Measurements from ENCODE around the gene UHRF2.

- TF ChIP-seq CTCF (IDR thresholded peaks at IDR 0.05) (no peak), POLR2AphosphoS5 (IDR thresholded peaks at IDR 0.05) (no peak), POLR2A (IDR thresholded peaks at IDR 0.05) (no peak)
Observed at GRCh38 chr9:6484210-6484609, 71.2 kb downstream of the UHRF2 start.

Measured in breast epithelium (tissue), 3 donors.